ENCODE measurements around the gene TMC7. TPM values are rescaled to one million over a fixed set of nuclear protein-coding genes. Genes with fewer than 3 reads are reported as not detected.

The TMC7 gene
- total and polyA plus RNA-seq, 2 of the 13 experiments (the other 11 are each of a cell fraction or from before 2014, with no cell fraction given): 1.2 to 5.1 TPM

DNA sequence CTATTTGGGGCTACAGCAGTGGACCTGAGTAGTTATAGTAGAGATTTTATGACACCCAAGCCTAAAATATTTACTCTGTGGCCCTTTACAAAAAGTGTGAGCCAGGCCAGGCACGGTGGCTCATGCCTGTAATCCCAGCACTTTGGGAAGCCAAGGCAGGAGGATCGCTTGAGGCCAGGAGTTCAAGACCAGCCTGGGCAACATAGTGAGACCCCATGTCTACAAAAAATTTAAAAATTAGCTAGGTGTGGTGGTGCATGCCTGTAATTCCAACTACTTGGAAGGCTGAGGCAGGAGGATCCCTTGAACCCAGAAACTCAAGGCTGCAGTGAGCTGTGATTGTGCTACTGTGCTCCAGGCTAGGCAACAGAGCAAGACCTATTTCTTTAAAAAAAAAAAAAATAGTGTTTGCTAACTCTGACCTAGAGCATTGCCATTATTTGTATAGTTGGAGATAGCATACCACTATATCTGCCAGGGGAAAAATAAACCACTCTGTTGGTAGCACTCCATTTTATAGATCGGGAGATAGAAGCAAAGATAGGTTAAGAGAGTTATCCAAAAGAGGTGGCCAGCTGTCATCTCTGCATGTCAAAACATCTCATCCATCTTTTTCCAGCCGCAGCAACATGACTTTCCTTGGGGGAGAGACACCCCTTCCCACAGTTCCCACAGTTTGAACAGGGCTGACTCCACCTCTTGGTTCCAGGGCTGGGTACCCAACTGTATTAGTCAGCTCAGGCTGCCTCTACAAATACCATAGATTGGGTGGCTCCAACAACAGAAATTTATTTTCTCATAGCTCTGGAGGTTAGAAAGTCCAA is 127.0 kb downstream of the TMC7 start (continued):
- no peak for TF ChIP-seq ZBTB40 (IDR thresholded peaks at IDR 0.05)
- TF ChIP-seq ZBTB40 (CRISPR knock-in tag; IDR thresholded peaks at IDR 0.05): no peak
- no peak for TF ChIP-seq BRCA1 (CRISPR knock-in tag; IDR thresholded peaks at IDR 0.05)
- TF ChIP-seq PHF20 (CRISPR knock-in tag; IDR thresholded peaks at IDR 0.05): no peak
- TF ChIP-seq ZNF275 (CRISPR knock-in tag; IDR thresholded peaks at IDR 0.05; ENCODE audit: borderline replicate concordance): no peak
- no peak for TF ChIP-seq PTBP1 (IDR thresholded peaks at IDR 0.05; ENCODE audit: low read depth, low read length, poor library complexity, severe bottlenecking)
- TF ChIP-seq POLR2G (IDR thresholded peaks at IDR 0.05; ENCODE audit: low read depth, low read length): no peak
- no peak for TF ChIP-seq RNF2 (conservative IDR thresholded peaks at IDR 0.05; ENCODE audit: low read depth)
- TF ChIP-seq IRX3 (CRISPR knock-in tag; IDR thresholded peaks at IDR 0.05; ENCODE audit: borderline replicate concordance, low read depth): no peak
- no peak for TF ChIP-seq ZNF564 (CRISPR knock-in tag; IDR thresholded peaks at IDR 0.05)
- TF ChIP-seq ZNF790 (CRISPR knock-in tag; IDR thresholded peaks at IDR 0.05; ENCODE audit: borderline replicate concordance): no peak
- TF ChIP-seq ZNF710 (CRISPR knock-in tag; IDR thresholded peaks at IDR 0.05; ENCODE audit: borderline replicate concordance): 0 out of 2 replicates have a peak, but pooled peaks have one; percentile 17
- peak; percentile 38; the same call in 1 of the 2 replicates for TF ChIP-seq ZNF205 (CRISPR knock-in tag; IDR thresholded peaks at IDR 0.05)
- TF ChIP-seq, protein P1, sequence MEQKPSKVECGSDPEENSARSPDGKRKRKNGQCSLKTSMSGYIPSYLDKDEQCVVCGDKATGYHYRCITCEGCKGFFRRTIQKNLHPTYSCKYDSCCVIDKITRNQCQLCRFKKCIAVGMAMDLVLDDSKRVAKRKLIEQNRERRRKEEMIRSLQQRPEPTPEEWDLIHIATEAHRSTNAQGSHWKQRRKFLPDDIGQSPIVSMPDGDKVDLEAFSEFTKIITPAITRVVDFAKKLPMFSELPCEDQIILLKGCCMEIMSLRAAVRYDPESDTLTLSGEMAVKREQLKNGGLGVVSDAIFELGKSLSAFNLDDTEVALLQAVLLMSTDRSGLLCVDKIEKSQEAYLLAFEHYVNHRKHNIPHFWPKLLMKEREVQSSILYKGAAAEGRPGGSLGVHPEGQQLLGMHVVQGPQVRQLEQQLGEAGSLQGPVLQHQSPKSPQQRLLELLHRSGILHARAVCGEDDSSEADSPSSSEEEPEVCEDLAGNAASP (CRISPR knock-in tag; IDR thresholded peaks at IDR 0.05; ENCODE audit: borderline replicate concordance): 0 out of 2 replicates have a peak, but pooled peaks have one; percentile 11
- TF ChIP-seq ZNF777 (CRISPR knock-in tag; IDR thresholded peaks at IDR 0.05): 0 out of 2 replicates have a peak, but pooled peaks have one; percentile 30
